K562 (cell line): ENCODE data around the gene PITPNB. TPM values are rescaled to one million over a fixed set of nuclear protein-coding genes. Genes with fewer than 3 reads are reported as not detected.

ENCODE experiments used
- ATAC-seq: fragments of 200-7000 bp; cut with Tn5 transposase; 3 replicates; pipeline ENCODE4 v1.9.1; 2020; ENCODE audit warnings: moderate library complexity
- BruUV-seq: library from RNA; stranded (reverse); fragments of 400-500 nt; replicated peaks from 2 replicates; lab custom pipeline; 2021; lab: Mats Ljungman, UMichigan
- CTCF ChIA-PET: fragments of 300-600 bp; formaldehyde crosslinking; extraction: SDS; loops from one replicate; lab custom pipeline; 2021; ENCODE audit warnings: low intra/inter-chr PET ratio; lab: Yijun Ruan, JAX
- POLR2A ChIA-PET: fragments of 300-600, 350-650 bp; sonication (Branson Sonifier 250); formaldehyde crosslinking; extraction: SDS; loops from one replicate; lab custom pipeline; 2021; ENCODE audit warnings: antibody characterized with exemption, inconsistent platforms; lab: Yijun Ruan, JAX
- DNase-seq, 4 experiments: peaks; one replicate each; pipeline versions ENCODE4 v3.0.0 to v3.0.0-alpha.2; 2011 to 2018; ENCODE audit warnings: low spot score in 3 of 4, mixed read lengths in 3 of 4; ENCODE audit errors: extremely low read depth in 1 of 4
- FAIRE-seq: peaks from 2 replicates; lab custom pipeline; 2011; peaks lifted over from hg19 to GRCh38; lab: Jason Lieb, UNC
- H2AFZ ChIP-seq: 2 replicates; pipeline ENCODE4 v1.6.0; 2011; ENCODE audit warnings: low read depth, low read length, control low read depth, inconsistent platforms
- H3K27ac ChIP-seq: fragments of 200-600 bp; 3 replicates; pipeline ENCODE4 v1.8.0; 2011; ENCODE audit warnings: low read depth, mild to moderate bottlenecking, control low read depth, inconsistent platforms, low read length, moderate library complexity, mixed read lengths; ENCODE audit errors: extremely low read depth
- H3K27me3 ChIP-seq, 2 experiments: fragments of 300-600 bp in 1 of 2; 2 replicates in 1 of 2; 3 replicates in 1 of 2; pipeline versions ENCODE4 v1.6.0 to v1.8.0; 2011; ENCODE audit warnings: inconsistent platforms in 2 of 2, low read length in 2 of 2, mild to moderate bottlenecking in 1 of 2, mixed read lengths in 1 of 2, moderate library complexity in 1 of 2; ENCODE audit not compliant: control insufficient read depth in 2 of 2, insufficient read depth in 2 of 2
- H3K36me3 ChIP-seq: fragments of 300-600 bp; 3 replicates; pipeline ENCODE4 v1.8.0; 2011; ENCODE audit warnings: mild to moderate bottlenecking, low read length, inconsistent platforms; ENCODE audit not compliant: control insufficient read depth, insufficient read depth
- H3K4me1 ChIP-seq, 2 experiments: fragments of 200-600 bp in 1 of 2; replicated peaks in 1 of 2; 2 replicates in 1 of 2; 3 replicates in 1 of 2; pipeline versions ENCODE4 v1.5.1 to v1.8.0; 2011; ENCODE audit warnings: inconsistent platforms in 2 of 2, low read length in 2 of 2, mild to moderate bottlenecking in 1 of 2, mixed read lengths in 1 of 2, moderate library complexity in 1 of 2; ENCODE audit not compliant: control insufficient read depth in 2 of 2, insufficient read depth in 2 of 2
- H3K4me2 ChIP-seq: 2 replicates; pipeline ENCODE4 v1.6.1; 2011; ENCODE audit warnings: low read length, control low read depth, inconsistent platforms, mixed read lengths; ENCODE audit not compliant: insufficient read depth
- H3K4me3 ChIP-seq: fragments of 200-600 bp; sonication (generic), shearing (Covaris generic); 2 replicates; pipeline ENCODE4 v1.5.1; 2016; ENCODE audit warnings: control low read depth, inconsistent platforms
- H3K79me2 ChIP-seq: fragments of 200-600 bp; 3 replicates; pipeline ENCODE4 v1.8.0; 2011; ENCODE audit warnings: low read length, inconsistent platforms; ENCODE audit not compliant: control insufficient read depth, insufficient read depth
- H3K9ac ChIP-seq, 2 experiments: 2 replicates each; pipeline versions ENCODE4 v1.6.0 to v1.6.1; 2011; ENCODE audit warnings: low read depth in 2 of 2, low read length in 2 of 2, control low read depth in 1 of 2, inconsistent platforms in 1 of 2, mild to moderate bottlenecking in 1 of 2, mixed read lengths in 1 of 2; ENCODE audit not compliant: insufficient read depth in 1 of 2
- H3K9me1 ChIP-seq: one replicate; pipeline ENCODE4 v1.6.0; 2011; ENCODE audit warnings: inconsistent platforms, mild to moderate bottlenecking, low read length, moderate library complexity; ENCODE audit not compliant: control insufficient read depth, insufficient read depth
- H3K9me3 ChIP-seq: replicated peaks from 2 replicates; pipeline ENCODE4 v1.5.1; 2011; ENCODE audit warnings: low read depth, low read length, inconsistent platforms; ENCODE audit not compliant: control insufficient read depth, insufficient read depth
- H4K20me1 ChIP-seq: replicated peaks from 2 replicates; pipeline ENCODE4 v1.6.1; 2011; ENCODE audit warnings: low read length, inconsistent platforms, mixed read lengths; ENCODE audit not compliant: control insufficient read depth, insufficient read depth
- DNMT1 ChIP-seq: fragments of 450-650 bp; IDR thresholded peaks from 2 replicates; pipeline ENCODE4 v1.6.1; 2016; ENCODE audit warnings: antibody characterized with exemption, mild to moderate bottlenecking
- FOS ChIP-seq: IDR thresholded peaks from 3 replicates; pipeline ENCODE4 v1.6.1; 2011; ENCODE audit not compliant: insufficient read length; ENCODE audit errors: extremely low read depth
- GABPA ChIP-seq: fragments of 200-800 bp; sonication (Bioruptor generic); conservative IDR thresholded peaks from 2 replicates; pipeline ENCODE4 v1.6.1; 2016; ENCODE audit warnings: low read depth, missing genetic modification characterization, missing compliant biosample characterization
- JUNB ChIP-seq: fragments of 450-650 bp; formaldehyde crosslinking; conservative IDR thresholded peaks from 2 replicates; pipeline ENCODE4 v1.4.0; 2020; ENCODE audit warnings: mild to moderate bottlenecking
- NR2C1 ChIP-seq, 2 experiments: fragments of 450-650 bp; IDR thresholded peaks; 2 replicates each; pipeline ENCODE4 v1.6.1; 2017; ENCODE audit warnings: mild to moderate bottlenecking in 2 of 2, antibody characterized with exemption in 1 of 2, inconsistent platforms in 1 of 2, missing compliant biosample characterization in 1 of 2, missing genetic modification characterization in 1 of 2
- PHB2 ChIP-seq: fragments of 450-650 bp; IDR thresholded peaks from 2 replicates; pipeline ENCODE4 v1.6.1; 2017; ENCODE audit warnings: low read depth
- SMARCC2 ChIP-seq: fragments of 450-650 bp; IDR thresholded peaks from 2 replicates; pipeline ENCODE4 v1.6.1; 2017; ENCODE audit warnings: antibody characterized with exemption, moderate library complexity, mild to moderate bottlenecking, low read depth
- THAP7 ChIP-seq: fragments of 250-450 bp; sonication (Bioruptor Pico); IDR thresholded peaks from 2 replicates; pipeline ENCODE4 v1.5.0; 2021
- XRCC5 ChIP-seq: fragments of 200-400 bp; formaldehyde crosslinking; IDR thresholded peaks from 2 replicates; pipeline ENCODE4 v1.6.1; 2017; ENCODE audit warnings: low read depth, mild to moderate bottlenecking, low read length
- ZBTB1 ChIP-seq: sonication (generic); formaldehyde crosslinking; IDR thresholded peaks from 2 replicates; pipeline ENCODE4 v1.8.1; 2023; ENCODE audit warnings: missing genetic modification reagents, low read depth, mild to moderate bottlenecking, borderline replicate concordance
- ZBTB11 ChIP-seq, 3 experiments: fragments of 200-800 bp in 1 of 3; fragments of 250-450 bp in 1 of 3; fragments of 450-650 bp in 1 of 3; sonication (Bioruptor Pico) in 1 of 3; sonication (Bioruptor generic) in 1 of 3; formaldehyde crosslinking in 1 of 3; IDR thresholded peaks; 2 replicates each; pipeline versions ENCODE4 v1.6.1 to v1.8.0; 2016 to 2022; ENCODE audit warnings: mild to moderate bottlenecking in 2 of 3, missing genetic modification characterization in 2 of 3, missing compliant biosample characterization in 1 of 3, moderate library complexity in 1 of 3
- ZC3H11A ChIP-seq: IDR thresholded peaks from 2 replicates; pipeline ENCODE4 v1.6.1; 2012; ENCODE audit warnings: low read depth, low read length, improper control_type of control experiment
- ZNF133 ChIP-seq: fragments of 250-450 bp; sonication (Bioruptor Pico); IDR thresholded peaks from 2 replicates; pipeline ENCODE4 v1.4.0; 2020; ENCODE audit warnings: mild to moderate bottlenecking
- ZNF23 ChIP-seq: fragments of 250-450 bp; sonication (Bioruptor Pico); IDR thresholded peaks from 2 replicates; pipeline ENCODE4 v1.4.0; 2020; ENCODE audit warnings: mild to moderate bottlenecking
- ZNF583 ChIP-seq: fragments of 250-450 bp; sonication (Bioruptor Pico); IDR thresholded peaks from 2 replicates; pipeline ENCODE4 v1.4.0; 2020
- ZNF592 ChIP-seq: fragments of 450-650 bp; IDR thresholded peaks from 2 replicates; pipeline ENCODE4 v1.6.1; 2017; ENCODE audit warnings: antibody characterized with exemption, mild to moderate bottlenecking
- in situ Hi-C: fragments of 300-500 bp; cut with MboI; formaldehyde crosslinking; loops from 4 replicates; pipeline ENCODE4 v1.15.0; 2018; ENCODE audit warnings: inconsistent platforms, mixed read lengths
- intact Hi-C: fragments of 100-400 bp; cut with micrococcal nuclease; formaldehyde crosslinking; loops from 2 replicates; pipeline ENCODE4 v1.14.2; 2022
- polyA plus RNA-seq, 8 experiments: library from polyadenylated mRNA; depleted of rRNA in 4 of 8; stranded (reverse) in 5 of 8; unstranded in 3 of 8; fragments of >200 nt; fragmentation: Nextera tagmentation in 2 of 8; fragmentation: Illumina TruSeq in 1 of 8; extraction: Ambion mirVana in 2 of 8; extraction: Trizol in 1 of 8; gene quantifications; 2 replicates each; pipeline versions ENCODE4 v1.2.1 to v1.2.3, GENCODE V29; 2011 to 2014; ENCODE audit warnings: inconsistent platforms in 1 of 8, missing spikeins in 1 of 8
- total RNA-seq, 7 experiments: library from RNA; depleted of rRNA in 6 of 7; stranded (reverse); fragments of >200 nt in 6 of 7; fragmentation: Illumina TruSeq in 2 of 7; extraction: Trizol in 2 of 7; gene quantifications; 2 replicates each; pipeline versions ENCODE4 v1.2.1 to v1.2.3, GENCODE V29; 2011 to 2021; ENCODE audit warnings: low replicate concordance in 1 of 7

The PITPNB gene
- total and polyA plus RNA-seq, 9 of the 15 experiments (the other 6 are each of a cell fraction or from before 2014, with no cell fraction given): 13.1 to 52.4 (median 34.7) TPM

GRCh38 chr22:27912101-27912500, 7.0 kb downstream of the PITPNB start:
- H3K4me3 ChIP-seq: no peak overlapping the region
- ChIA-PET CTCF (no interaction called here), POLR2A (no interaction called here)
- in situ Hi-C loops (no loop called here), intact Hi-C loops (no loop called here)
- H3K4me2 ChIP-seq: no peak overlapping the region
- DNase-seq (no peak), ATAC-seq (no peak), FAIRE-seq (no peak)
- H2AFZ ChIP-seq: no peak overlapping the region
- peaks cover 66% of the 10 kb centered on the region for H3K36me3 ChIP-seq
- H3K27me3 ChIP-seq: no peaks in the 10 kb centered on the region
- no peak overlapping the region for H3K27ac ChIP-seq
- BruUV-seq: no TSS peak
- H3K9me1 ChIP-seq: no peaks in the 10 kb centered on the region
- H3K79me2 ChIP-seq: peaks cover 92% of the 10 kb centered on the region
- no peaks in the 10 kb centered on the region for H3K9me3 ChIP-seq
- no peak overlapping the region for H3K9ac ChIP-seq
- peaks cover 8 to 39% of the 10 kb centered on the region in 2 experiments for H3K4me1 ChIP-seq
- peaks cover 17% of the 10 kb centered on the region; the same call in 1 of the 2 replicates for H4K20me1 ChIP-seq
- no peak for TF ChIP-seq ZC3H11A
- TF ChIP-seq ZBTB11 (CRISPR knock-in tag; IDR thresholded peaks at IDR 0.05): no peak
- TF ChIP-seq ZNF592: no peak
- no peak for TF ChIP-seq JUNB (CRISPR knock-in tag)
- TF ChIP-seq FOS: no peak
- TF ChIP-seq ZNF133 (CRISPR knock-in tag): no peak
- no peak for TF ChIP-seq DNMT1
- TF ChIP-seq PHB2: no peak
- no peak for TF ChIP-seq XRCC5
- no peak for TF ChIP-seq NR2C1 (IDR thresholded peaks at IDR 0.05)
- no peak for TF ChIP-seq NR2C1 (tag; IDR thresholded peaks at IDR 0.05)
- TF ChIP-seq ZNF583: no peak
- no peak for TF ChIP-seq GABPA
- TF ChIP-seq ZBTB1: no peak
- TF ChIP-seq SMARCC2: no peak
- TF ChIP-seq ZNF23 (CRISPR knock-in tag): no peak
- TF ChIP-seq THAP7 (CRISPR knock-in tag): no peak
